ENCODE data around the gene CNNM3.
A peak's percentile ranks its signal among the peaks of the same experiment; 100 is the strongest.

DNA sequence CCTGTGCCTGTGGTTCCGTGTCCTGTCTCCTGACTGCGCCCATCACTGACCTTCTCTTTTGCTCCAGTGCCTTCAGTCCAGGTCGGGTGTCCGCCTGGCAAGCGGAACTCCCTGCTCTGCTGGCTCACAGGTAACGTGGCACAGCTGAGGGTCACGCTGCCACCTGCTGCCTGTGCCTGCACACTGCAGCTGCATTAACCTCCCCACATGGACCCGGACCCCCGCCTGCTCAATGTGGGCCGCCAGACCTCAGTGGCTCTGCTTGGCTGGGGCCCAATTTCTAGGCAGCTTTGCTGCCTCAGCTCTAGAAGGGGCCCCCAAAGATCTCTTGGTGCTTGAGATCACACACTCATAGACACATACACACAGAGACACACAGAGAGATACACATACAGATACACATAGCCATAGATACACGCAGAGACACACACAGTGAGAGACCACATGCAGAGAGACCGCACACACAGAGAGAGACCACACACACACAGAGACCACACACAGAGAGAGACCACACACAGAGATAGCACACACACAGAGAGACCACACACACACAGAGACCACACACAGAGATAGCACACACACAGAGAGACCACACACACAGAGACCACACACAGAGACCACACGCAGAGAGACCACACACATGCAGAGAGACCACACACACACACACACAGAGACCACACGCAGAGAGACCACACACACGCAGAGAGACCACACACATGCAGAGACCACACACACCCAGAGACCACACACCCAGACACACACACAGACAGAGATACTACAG lies 14.9 kb upstream of the CNNM3 start:
- TF ChIP-seq, protein P1, sequence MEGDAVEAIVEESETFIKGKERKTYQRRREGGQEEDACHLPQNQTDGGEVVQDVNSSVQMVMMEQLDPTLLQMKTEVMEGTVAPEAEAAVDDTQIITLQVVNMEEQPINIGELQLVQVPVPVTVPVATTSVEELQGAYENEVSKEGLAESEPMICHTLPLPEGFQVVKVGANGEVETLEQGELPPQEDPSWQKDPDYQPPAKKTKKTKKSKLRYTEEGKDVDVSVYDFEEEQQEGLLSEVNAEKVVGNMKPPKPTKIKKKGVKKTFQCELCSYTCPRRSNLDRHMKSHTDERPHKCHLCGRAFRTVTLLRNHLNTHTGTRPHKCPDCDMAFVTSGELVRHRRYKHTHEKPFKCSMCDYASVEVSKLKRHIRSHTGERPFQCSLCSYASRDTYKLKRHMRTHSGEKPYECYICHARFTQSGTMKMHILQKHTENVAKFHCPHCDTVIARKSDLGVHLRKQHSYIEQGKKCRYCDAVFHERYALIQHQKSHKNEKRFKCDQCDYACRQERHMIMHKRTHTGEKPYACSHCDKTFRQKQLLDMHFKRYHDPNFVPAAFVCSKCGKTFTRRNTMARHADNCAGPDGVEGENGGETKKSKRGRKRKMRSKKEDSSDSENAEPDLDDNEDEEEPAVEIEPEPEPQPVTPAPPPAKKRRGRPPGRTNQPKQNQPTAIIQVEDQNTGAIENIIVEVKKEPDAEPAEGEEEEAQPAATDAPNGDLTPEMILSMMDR (IDR thresholded peaks at IDR 0.05), result peak; percentile 91
- no peak for TF ChIP-seq ZFX (IDR thresholded peaks at IDR 0.05; ENCODE audit: borderline replicate concordance)
